ENCODE data around the gene MVB12B.

The MVB12B gene

DNA sequence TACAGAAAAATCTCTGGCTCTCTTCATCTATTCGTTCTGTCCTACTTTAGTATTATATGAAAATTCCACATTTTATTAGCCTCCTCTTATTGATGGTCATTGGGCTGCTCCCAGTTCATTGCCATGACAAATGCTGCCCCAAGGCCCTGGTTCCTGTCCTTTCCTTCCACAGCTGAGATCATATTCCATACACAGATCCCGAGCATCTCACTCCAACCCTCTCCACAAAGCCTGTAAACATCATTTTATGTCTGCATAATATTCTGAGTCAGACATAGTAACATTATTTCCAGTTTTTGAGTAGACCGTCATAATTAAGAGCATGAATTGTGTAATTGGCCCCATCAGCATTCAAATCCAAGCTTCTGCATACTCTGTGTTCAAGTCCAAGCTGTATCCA lies 86.3 kb downstream of the MVB12B start:
- Histone ChIP-seq H3K9me3 (ENCODE audit: control insufficient read depth, low read length) (no peaks in the 10 kb centered on the region), H3K4me3 (ENCODE audit: low read length) (no peak overlapping the region), H3K9ac (ENCODE audit: low read length) (no peak overlapping the region)

DNA sequence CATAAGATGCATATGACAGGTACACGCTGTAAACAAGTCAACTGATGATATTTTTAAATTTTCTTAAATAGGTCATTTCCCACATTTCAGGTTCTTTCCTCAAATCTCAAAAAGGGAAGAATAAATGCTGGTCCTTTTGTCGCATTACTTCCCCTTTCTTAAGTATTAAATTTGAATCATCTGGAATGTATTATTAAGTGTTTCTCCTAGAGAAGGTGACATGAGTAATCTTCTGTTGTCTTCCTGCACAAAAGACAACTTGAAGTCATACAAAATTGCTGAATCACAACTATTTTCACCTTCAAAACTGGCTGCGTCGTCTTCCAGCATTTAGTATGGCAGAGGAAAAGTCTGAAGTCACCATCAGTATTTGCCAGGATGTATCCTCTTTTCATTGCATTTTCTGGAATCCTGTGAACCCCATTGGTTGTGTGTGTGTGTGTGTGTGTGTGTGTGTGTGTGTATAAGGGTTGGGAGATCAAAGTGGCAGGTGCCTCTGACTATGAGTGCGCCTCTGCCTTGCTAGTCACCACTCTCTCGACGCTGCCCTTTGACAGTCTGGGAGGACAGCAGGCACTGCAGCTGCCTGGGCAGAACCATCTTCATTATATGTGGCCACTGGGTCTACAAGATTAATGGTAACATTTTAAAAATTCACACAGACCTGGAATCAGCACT lies 86.9 kb downstream of the MVB12B start:
- Histone ChIP-seq H3K9me3 (ENCODE audit: control insufficient read depth, low read length) (no peaks in the 10 kb centered on the region), H3K36me3 (ENCODE audit: control insufficient read depth, insufficient read depth, low read length) (no peaks in the 10 kb centered on the region)

More for the DNA sequence above, 86.3 kb downstream of the MVB12B start:
- H3K4me1 ChIP-seq (ENCODE audit: control insufficient read depth, insufficient read depth, low read length), result no peaks in the 10 kb centered on the region
- H3K27me3 ChIP-seq (ENCODE audit: control insufficient read depth, insufficient read depth, low read length), result no peaks in the 10 kb centered on the region
- no peaks in the 10 kb centered on the region for H3K36me3 ChIP-seq (ENCODE audit: control insufficient read depth, insufficient read depth, low read length)

DNA sequence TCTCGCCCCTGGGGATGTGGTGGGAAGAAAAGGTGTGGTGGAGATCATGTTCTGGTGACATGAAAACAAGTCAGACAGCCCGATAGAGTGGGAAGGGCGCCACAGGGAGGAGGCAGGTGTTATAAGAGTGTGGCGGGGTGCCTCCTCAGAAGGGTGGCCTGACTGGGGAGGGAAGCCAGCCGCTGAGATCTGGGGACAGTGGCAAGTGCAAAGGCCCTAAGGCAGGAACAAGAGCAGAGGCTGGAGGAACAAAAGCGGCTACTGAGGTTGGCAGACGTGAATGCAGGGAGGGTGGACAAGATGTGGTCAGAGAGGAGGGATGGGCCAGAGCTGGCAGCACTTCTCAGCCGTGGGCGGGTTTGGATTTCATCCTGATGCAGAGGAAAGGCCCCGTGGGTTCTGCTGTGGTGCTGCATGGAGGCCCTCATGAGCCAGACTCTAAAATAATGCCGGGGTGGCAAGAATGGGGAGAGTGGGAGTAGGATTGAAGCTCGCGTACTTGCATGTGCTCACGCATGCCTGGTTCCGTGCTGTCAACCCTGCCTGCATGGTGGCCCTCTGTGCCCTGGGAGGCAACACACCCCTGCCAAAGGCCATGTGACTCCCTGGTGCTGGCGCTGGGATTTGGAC lies 89.2 kb downstream of the MVB12B start:
- no peaks in the 10 kb centered on the region for H3K36me3 ChIP-seq (ENCODE audit: control insufficient read depth, insufficient read depth, low read length)
- H3K4me1 ChIP-seq (ENCODE audit: control insufficient read depth, insufficient read depth, low read length), result no peaks in the 10 kb centered on the region
- H3K9me3 ChIP-seq (ENCODE audit: control insufficient read depth, low read length), result no peaks in the 10 kb centered on the region
- no peaks in the 10 kb centered on the region for H3K27me3 ChIP-seq (ENCODE audit: control insufficient read depth, insufficient read depth, low read length)
- H3K4me3 ChIP-seq (ENCODE audit: low read length), result no peak overlapping the region
- no peak overlapping the region for H3K9ac ChIP-seq (ENCODE audit: low read length)

More for the DNA sequence above, 86.9 kb downstream of the MVB12B start:
- Histone ChIP-seq H3K4me1 (ENCODE audit: control insufficient read depth, insufficient read depth, low read length) (no peaks in the 10 kb centered on the region), H3K9ac (ENCODE audit: low read length) (no peak overlapping the region), H3K27me3 (ENCODE audit: control insufficient read depth, insufficient read depth, low read length) (no peaks in the 10 kb centered on the region), H3K4me3 (ENCODE audit: low read length) (no peak overlapping the region)

DNA sequence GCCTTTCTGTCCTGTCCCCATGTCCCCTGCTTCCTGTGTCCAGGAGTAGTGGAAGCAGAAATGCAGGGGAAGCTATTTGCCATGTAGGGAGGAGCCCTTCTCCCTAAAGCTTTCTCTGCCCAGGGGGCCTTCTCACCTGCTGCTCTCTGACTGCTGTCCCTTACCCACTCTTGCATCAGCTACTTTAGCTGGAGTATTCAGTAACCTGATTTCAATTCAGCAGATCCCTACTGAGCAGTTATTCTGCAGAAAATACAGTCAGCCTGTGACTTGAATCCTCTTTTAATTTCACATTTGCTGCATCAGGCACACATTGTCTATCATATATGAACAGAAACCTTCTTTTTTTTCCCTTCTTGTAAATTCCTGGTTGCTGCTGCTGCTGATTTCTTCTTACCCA lies 90.4 kb downstream of the MVB12B start:
- Histone ChIP-seq H3K4me1 (ENCODE audit: control insufficient read depth, insufficient read depth, low read length) (no peaks in the 10 kb centered on the region), H3K36me3 (ENCODE audit: control insufficient read depth, insufficient read depth, low read length) (no peaks in the 10 kb centered on the region)

DNA sequence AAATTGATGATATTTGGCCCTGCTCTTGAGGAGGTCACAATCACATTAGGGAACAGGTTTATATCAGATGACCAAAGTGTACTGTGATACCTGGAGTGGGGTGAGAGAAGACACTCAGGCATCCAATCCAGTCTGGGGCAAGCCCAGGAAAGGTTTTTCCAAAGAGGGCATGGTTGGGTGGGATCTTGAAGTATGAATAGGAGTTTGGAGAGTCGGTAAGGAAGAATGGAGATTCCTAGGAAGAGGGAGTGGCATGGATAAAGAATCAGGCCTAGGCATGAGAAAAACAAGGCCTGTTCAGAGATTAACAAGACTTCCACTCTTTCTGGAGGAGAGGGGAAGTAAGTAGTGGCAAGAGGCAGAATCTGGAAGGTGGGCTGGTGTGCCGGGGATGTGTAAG lies 91.1 kb downstream of the MVB12B start:
- H3K4me1 ChIP-seq (ENCODE audit: control insufficient read depth, insufficient read depth, low read length), result no peaks in the 10 kb centered on the region
- H3K9me3 ChIP-seq (ENCODE audit: control insufficient read depth, low read length), result no peaks in the 10 kb centered on the region
- H3K36me3 ChIP-seq (ENCODE audit: control insufficient read depth, insufficient read depth, low read length), result no peaks in the 10 kb centered on the region
- H3K9ac ChIP-seq (ENCODE audit: low read length), result no peak overlapping the region
- no peak overlapping the region for H3K4me3 ChIP-seq (ENCODE audit: low read length)
- H3K27me3 ChIP-seq (ENCODE audit: control insufficient read depth, insufficient read depth, low read length), result no peaks in the 10 kb centered on the region

More for the DNA sequence above, 90.4 kb downstream of the MVB12B start:
- Histone ChIP-seq H3K9me3 (ENCODE audit: control insufficient read depth, low read length) (no peaks in the 10 kb centered on the region), H3K27me3 (ENCODE audit: control insufficient read depth, insufficient read depth, low read length) (no peaks in the 10 kb centered on the region), H3K9ac (ENCODE audit: low read length) (no peak overlapping the region), H3K4me3 (ENCODE audit: low read length) (no peak overlapping the region)

DNA sequence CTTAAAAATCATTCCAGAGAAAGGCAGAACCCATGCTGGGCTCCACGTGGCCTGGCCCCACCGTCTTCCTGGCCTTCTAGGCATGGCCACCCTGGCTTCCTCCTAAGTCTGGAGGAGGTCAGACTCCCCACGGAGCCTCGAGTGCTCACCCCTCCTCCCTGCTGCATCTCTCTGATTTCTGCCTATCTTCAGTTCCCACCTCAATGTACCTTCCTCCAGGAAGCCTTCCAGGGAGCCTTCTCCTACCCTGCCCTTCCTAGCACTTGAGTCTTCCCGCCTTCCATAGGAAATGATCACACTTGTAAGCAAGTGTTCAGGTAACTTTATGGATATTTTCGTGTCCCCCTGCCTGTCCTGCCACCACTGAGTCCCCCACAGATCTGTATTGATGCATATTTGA lies 92.0 kb downstream of the MVB12B start:
- Histone ChIP-seq H3K36me3 (ENCODE audit: control insufficient read depth, insufficient read depth, low read length) (no peaks in the 10 kb centered on the region), H3K4me3 (ENCODE audit: low read length) (no peak overlapping the region), H3K27me3 (ENCODE audit: control insufficient read depth, insufficient read depth, low read length) (no peaks in the 10 kb centered on the region), H3K4me1 (ENCODE audit: control insufficient read depth, insufficient read depth, low read length) (no peaks in the 10 kb centered on the region), H3K9ac (ENCODE audit: low read length) (no peak overlapping the region), H3K9me3 (ENCODE audit: control insufficient read depth, low read length) (no peaks in the 10 kb centered on the region)

DNA sequence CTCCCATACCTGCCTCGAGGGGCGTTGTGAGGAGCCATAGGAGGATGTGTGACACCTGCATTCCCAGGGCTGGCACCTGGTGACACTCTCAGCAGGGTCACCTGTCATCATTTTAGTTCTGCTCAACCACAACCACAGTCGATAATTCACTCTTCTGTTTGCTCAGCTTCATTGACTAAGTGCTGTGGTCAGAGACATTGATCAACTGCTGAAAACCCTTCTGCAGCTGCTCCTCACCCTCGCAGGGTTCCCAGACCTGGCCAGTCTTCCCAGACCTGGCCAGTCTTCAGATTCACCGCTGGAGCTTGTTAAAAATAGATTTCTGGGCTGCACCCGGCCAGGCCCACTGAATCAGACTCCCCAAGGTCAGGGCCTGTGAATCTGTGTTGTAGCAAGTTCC lies 92.8 kb downstream of the MVB12B start:
- Histone ChIP-seq H3K9ac (ENCODE audit: low read length) (no peak overlapping the region), H3K4me1 (ENCODE audit: control insufficient read depth, insufficient read depth, low read length) (no peaks in the 10 kb centered on the region), H3K27me3 (ENCODE audit: control insufficient read depth, insufficient read depth, low read length) (no peaks in the 10 kb centered on the region), H3K9me3 (ENCODE audit: control insufficient read depth, low read length) (no peaks in the 10 kb centered on the region), H3K36me3 (ENCODE audit: control insufficient read depth, insufficient read depth, low read length) (no peaks in the 10 kb centered on the region), H3K4me3 (ENCODE audit: low read length) (no peak overlapping the region)

DNA sequence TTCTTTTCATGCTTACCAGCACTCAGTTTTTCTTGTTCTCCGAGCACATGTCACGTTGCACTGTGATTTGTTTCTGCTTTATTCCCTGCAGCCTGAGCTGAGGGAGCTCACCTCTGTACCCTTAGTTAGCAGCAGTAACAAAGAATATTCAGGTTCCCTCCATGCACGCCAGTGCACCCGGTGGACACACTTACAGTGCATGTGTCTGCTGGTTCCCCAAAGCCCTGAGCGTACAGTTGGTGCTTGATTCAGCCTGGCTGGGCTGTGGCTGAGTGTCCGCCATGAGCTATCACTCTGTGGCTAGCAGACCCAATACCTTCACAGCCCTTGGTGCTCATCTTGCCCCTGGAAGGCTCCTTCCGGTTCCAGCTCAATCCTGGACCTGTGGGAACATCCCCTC lies 93.5 kb downstream of the MVB12B start:
- H3K9me3 ChIP-seq (ENCODE audit: control insufficient read depth, low read length), result no peaks in the 10 kb centered on the region

DNA sequence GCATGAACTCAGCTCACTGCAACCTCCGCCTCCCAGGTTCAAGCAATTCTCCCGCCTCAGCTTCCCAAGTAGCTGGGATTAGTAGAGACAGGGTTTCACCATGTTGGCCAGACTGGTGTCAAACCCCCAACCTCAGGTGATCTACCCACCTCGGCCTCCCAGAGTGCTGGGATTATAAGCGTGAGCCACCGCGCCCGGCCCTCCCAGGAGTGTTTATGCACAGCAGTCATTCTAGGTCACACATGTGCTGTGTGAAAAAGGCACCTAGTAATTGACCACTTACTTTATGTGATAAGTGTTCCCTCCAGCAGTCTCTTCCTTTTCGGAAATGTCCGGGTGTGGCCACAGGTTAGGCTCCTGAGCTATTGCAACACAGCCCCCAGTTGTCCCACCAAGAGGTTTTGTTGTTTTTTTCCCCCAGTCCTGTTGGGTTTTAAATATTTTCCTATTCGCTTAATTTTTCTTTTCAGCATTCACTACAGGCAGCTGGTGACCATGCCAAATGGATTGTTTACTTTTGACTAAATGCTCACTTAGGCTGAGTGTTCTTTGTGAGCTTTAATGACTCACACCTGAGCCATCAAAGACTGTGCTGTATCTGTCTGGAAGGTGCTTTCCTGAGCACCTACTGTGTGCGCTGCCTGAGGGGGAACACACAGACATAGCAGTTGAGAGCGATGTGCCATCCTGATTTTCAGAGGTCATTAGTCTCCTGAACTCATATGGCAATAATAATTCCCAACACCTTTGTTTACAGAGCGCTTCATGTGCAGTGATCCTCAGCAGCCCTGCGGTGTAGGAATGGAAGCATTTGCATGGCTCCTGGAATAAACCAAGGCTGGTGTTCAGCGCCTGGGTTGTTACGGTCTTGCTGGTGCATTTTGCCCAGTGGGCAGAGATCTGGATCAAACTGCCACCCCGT lies 94.3 kb downstream of the MVB12B start:
- Histone ChIP-seq H3K27me3 (ENCODE audit: control insufficient read depth, insufficient read depth, low read length) (no peaks in the 10 kb centered on the region), H3K4me3 (ENCODE audit: low read length) (no peak overlapping the region), H3K9ac (ENCODE audit: low read length) (no peak overlapping the region), H3K9me3 (ENCODE audit: control insufficient read depth, low read length) (no peaks in the 10 kb centered on the region), H3K4me1 (ENCODE audit: control insufficient read depth, insufficient read depth, low read length) (no peaks in the 10 kb centered on the region), H3K36me3 (ENCODE audit: control insufficient read depth, insufficient read depth, low read length) (no peaks in the 10 kb centered on the region)

More for the DNA sequence above, 93.5 kb downstream of the MVB12B start:
- H3K36me3 ChIP-seq (ENCODE audit: control insufficient read depth, insufficient read depth, low read length), result no peaks in the 10 kb centered on the region
- H3K27me3 ChIP-seq (ENCODE audit: control insufficient read depth, insufficient read depth, low read length), result no peaks in the 10 kb centered on the region
- H3K4me3 ChIP-seq (ENCODE audit: low read length), result no peak overlapping the region
- H3K9ac ChIP-seq (ENCODE audit: low read length), result no peak overlapping the region
- no peaks in the 10 kb centered on the region for H3K4me1 ChIP-seq (ENCODE audit: control insufficient read depth, insufficient read depth, low read length)

DNA sequence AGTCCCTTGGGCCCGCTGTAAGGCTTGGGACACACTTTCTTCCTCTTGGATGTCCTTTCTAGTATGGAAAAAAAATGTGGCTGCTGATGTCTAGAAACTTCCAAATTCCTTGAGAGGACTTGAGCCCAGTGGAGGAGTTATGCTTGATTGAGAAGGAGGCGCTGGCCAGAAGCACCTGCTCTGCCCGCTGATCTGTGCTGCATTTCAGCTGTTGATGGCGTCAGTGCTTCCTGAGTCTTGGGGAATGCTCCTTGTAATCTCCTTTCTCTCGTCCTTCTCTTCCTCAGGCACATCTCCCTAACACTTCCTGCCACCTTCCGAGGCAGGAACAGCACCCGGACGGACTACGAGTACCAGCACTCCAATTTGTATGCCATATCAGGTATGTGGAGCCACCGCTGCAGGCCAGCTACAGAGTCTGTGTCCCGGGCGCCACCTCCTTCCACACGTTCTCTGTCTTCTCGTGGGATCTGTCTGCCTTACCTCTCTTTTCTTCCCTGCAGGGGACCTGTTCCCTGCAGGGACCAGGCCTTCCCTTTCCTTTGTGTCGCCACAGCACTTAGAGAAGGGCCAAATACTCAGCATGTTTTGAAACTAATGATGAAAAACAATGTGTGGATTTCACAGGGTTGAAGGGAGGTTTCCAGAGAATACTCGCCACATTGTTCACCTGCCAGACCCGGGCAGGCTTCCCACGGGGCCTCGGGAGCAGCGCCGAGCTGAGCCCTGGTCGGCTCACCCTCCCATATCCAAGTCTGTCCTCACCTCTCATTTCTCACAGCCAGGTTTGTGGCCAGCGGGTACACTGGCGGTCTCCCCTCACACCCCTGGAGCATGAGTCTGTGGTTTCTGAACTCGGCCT lies 95.2 kb downstream of the MVB12B start:
- Histone ChIP-seq H3K4me1 (ENCODE audit: control insufficient read depth, insufficient read depth, low read length) (no peaks in the 10 kb centered on the region), H3K4me3 (ENCODE audit: low read length) (no peak overlapping the region), H3K27me3 (ENCODE audit: control insufficient read depth, insufficient read depth, low read length) (no peaks in the 10 kb centered on the region), H3K36me3 (ENCODE audit: control insufficient read depth, insufficient read depth, low read length) (no peaks in the 10 kb centered on the region), H3K9me3 (ENCODE audit: control insufficient read depth, low read length) (no peaks in the 10 kb centered on the region), H3K9ac (ENCODE audit: low read length) (no peak overlapping the region)

DNA sequence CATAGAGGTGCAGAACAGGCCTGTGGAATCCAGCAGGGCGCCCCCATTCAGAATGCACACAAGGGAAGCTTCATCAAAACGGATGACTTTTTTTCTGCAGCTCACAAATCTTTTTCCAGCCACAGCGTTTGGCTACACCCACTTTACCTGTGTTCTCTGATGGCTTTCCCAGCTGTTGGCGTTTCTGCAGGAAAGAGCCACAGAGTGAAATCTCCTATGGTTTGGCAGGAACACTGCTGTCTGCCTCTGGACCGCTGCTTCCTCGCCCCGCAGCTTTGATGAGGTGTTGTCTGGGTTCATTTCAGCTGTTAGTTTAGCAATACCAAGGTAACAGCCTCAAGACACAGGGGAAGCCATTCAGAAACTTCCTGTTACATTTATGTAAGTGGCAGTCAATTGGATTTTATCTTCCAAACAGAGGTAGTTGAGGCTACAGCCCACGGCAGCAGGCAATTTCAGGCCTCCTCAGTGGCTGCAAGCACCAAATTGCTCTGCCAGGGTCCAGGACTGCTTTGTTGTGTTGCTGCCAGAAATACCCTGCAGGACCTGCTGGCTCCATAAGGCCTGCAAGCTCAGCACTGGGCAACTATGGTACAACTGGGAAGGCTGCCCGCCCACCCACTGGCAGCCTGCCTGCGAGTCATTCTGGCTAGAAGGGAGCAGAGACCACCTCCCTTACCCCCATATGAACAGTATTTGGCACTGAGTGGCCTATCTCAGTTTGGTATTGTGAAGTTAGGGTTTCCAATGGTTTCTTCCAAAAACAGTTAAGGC lies 96.7 kb downstream of the MVB12B start:
- Histone ChIP-seq H3K4me1 (ENCODE audit: control insufficient read depth, insufficient read depth, low read length) (no peaks in the 10 kb centered on the region), H3K4me3 (ENCODE audit: low read length) (no peak overlapping the region), H3K36me3 (ENCODE audit: control insufficient read depth, insufficient read depth, low read length) (no peaks in the 10 kb centered on the region), H3K9me3 (ENCODE audit: control insufficient read depth, low read length) (no peaks in the 10 kb centered on the region), H3K27me3 (ENCODE audit: control insufficient read depth, insufficient read depth, low read length) (no peaks in the 10 kb centered on the region), H3K9ac (ENCODE audit: low read length) (no peak overlapping the region)
